ENCODE measurements around the gene RAB8B.
A peak's percentile ranks its signal among the peaks of the same experiment; 100 is the strongest.
"Not testable (repeated sequence)": the region's sequence is repeated elsewhere in the genome, so short reads cannot be mapped to it uniquely, and the experiment has no call there.

The RAB8B gene

DNA sequence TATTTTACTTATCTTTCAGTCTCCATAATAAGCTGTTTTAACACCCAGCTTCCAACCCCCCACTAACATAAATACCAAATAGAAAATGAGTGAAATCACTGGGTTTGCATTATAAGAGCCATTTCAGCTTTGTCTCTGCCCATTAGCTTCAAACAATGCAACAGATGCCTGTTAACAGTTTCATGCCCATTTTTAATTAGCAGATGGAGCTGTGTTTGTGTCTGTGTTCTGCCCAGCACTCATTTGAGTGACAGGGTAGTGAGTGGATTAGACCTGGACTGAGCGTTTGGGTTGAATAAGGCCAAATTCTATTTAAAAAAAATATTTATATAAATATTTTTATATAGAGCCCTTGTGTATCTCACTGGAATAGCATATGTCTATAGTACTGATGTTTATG, 7.4 kb downstream of the RAB8B start:
- FAIRE-seq = no peak
- TF ChIP-seq TAF1 (IDR thresholded peaks at IDR 0.05; ENCODE audit: borderline replicate concordance, low read depth, low read length) = no peak
- TF ChIP-seq POLR2A (IDR thresholded peaks at IDR 0.05; ENCODE audit: low read depth, low read length) = no peak
- TF ChIP-seq POLR2AphosphoS5 (IDR thresholded peaks at IDR 0.05; ENCODE audit: low read depth, low read length) = no peak
- DNase-seq (ENCODE audit: insufficient read length) = no peak

GRCh38 chr15:63197626-63198025, 8.2 kb downstream of the RAB8B start:
- no peak for FAIRE-seq

GRCh38 chr15:63198371-63199250, 9.2 kb downstream of the RAB8B start:
- TF ChIP-seq POLR2A (IDR thresholded peaks at IDR 0.05; ENCODE audit: low read depth, low read length) = no peak
- TF ChIP-seq POLR2AphosphoS5 (IDR thresholded peaks at IDR 0.05; ENCODE audit: low read depth, low read length) = no peak
- no peak for TF ChIP-seq TAF1 (IDR thresholded peaks at IDR 0.05; ENCODE audit: borderline replicate concordance, low read depth, low read length)
- DNase-seq (ENCODE audit: insufficient read length) (no peak), FAIRE-seq (no peak)

More at GRCh38 chr15:63197626-63198025, 8.2 kb downstream of the RAB8B start:
- no peak for DNase-seq (ENCODE audit: insufficient read length)
- no peak for TF ChIP-seq TAF1 (IDR thresholded peaks at IDR 0.05; ENCODE audit: borderline replicate concordance, low read depth, low read length)
- TF ChIP-seq POLR2AphosphoS5 (IDR thresholded peaks at IDR 0.05; ENCODE audit: low read depth, low read length) = no peak
- TF ChIP-seq POLR2A (IDR thresholded peaks at IDR 0.05; ENCODE audit: low read depth, low read length) = no peak

DNA sequence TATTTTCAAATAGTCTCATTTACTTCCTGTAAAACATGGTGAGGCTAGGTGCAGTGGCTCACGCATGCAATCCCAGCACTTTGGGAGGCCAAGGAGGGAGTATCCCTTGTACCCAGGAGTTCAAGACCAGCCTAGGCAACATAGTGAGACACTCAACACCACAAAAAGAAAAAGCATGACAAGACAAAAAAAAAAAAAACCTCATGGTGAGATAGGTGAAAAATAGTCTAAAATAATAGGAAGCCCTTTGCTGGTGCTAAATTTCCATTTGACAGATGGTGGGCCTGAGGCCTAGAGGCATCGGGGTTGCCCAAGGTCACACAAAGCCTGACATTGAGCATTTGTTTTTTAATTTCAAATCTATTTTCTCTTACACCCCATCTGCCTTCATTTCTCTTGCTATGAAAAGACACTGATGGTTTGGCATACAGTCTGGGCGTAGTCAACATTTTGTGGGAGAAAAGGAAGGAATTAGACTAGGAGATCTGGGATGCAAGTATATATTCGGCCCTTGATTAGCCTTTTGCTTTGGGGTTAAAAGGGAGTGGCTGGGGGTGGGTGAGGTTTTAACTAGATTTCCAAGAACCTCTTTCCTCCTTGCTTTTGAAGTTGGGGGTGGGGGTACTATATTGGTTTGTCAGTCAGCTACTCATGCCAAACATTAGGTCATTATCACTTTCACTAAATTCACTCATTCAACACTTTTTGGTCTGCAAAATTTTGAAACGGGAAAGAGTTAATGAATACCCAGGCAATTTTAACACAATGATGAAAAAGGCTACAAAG, 11.3 kb downstream of the RAB8B start:
- DNase-seq (ENCODE audit: insufficient read length) = no peak
- no peak for TF ChIP-seq POLR2AphosphoS5 (IDR thresholded peaks at IDR 0.05; ENCODE audit: low read depth, low read length)
- no peak for TF ChIP-seq TAF1 (IDR thresholded peaks at IDR 0.05; ENCODE audit: borderline replicate concordance, low read depth, low read length)
- no peak for TF ChIP-seq POLR2A (IDR thresholded peaks at IDR 0.05; ENCODE audit: low read depth, low read length)
- no peak for FAIRE-seq

DNA sequence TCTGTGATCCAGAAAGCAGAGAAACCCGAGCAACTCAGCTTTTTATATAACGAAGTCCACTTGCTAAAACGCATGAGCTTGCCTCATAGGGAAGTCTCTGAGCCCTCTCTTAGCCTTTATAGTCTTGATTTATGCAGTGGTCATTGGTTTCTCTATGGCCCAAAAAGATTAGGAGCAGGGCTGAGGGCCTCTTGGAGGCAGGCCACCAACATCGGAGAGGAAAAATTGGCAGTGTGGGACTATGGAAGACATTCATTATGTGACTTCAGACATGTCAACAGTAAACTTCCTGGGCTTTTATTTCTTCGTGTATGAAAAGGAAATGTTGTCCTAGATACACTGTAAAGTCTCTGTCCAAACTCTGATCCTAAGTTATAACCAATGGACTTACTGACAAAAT, 13.5 kb downstream of the RAB8B start:
- TF ChIP-seq POLR2AphosphoS5 (IDR thresholded peaks at IDR 0.05; ENCODE audit: low read depth, low read length) = no peak
- TF ChIP-seq POLR2A (IDR thresholded peaks at IDR 0.05; ENCODE audit: low read depth, low read length) = no peak
- TF ChIP-seq TAF1 (IDR thresholded peaks at IDR 0.05; ENCODE audit: borderline replicate concordance, low read depth, low read length) = no peak
- FAIRE-seq (no peak), DNase-seq (ENCODE audit: insufficient read length) (no peak)

GRCh38 chr15:63203451-63204090, 14.2 kb downstream of the RAB8B start:
- TF ChIP-seq TAF1 (IDR thresholded peaks at IDR 0.05; ENCODE audit: borderline replicate concordance, low read depth, low read length) = no peak
- no peak for TF ChIP-seq POLR2AphosphoS5 (IDR thresholded peaks at IDR 0.05; ENCODE audit: low read depth, low read length)
- TF ChIP-seq POLR2A (IDR thresholded peaks at IDR 0.05; ENCODE audit: low read depth, low read length) = no peak
- DNase-seq (ENCODE audit: insufficient read length) (no peak), FAIRE-seq (peak; percentile 81)

GRCh38 chr15:63206079-63206478, 16.7 kb downstream of the RAB8B start:
- DNase-seq (ENCODE audit: insufficient read length) (no peak), FAIRE-seq (no peak)
- TF ChIP-seq POLR2AphosphoS5 (IDR thresholded peaks at IDR 0.05; ENCODE audit: low read depth, low read length) (no peak), TAF1 (IDR thresholded peaks at IDR 0.05; ENCODE audit: borderline replicate concordance, low read depth, low read length) (no peak), POLR2A (IDR thresholded peaks at IDR 0.05; ENCODE audit: low read depth, low read length) (no peak)

- DNase-seq (ENCODE audit: insufficient read length); FAIRE-seq: not testable (repeated sequence)
Observed at GRCh38 chr15:63208824-63209223, 19.4 kb downstream of the RAB8B start.

- DNase-seq (ENCODE audit: insufficient read length) = no peak
- TF ChIP-seq TAF1 (IDR thresholded peaks at IDR 0.05; ENCODE audit: borderline replicate concordance, low read depth, low read length) (no peak), POLR2A (IDR thresholded peaks at IDR 0.05; ENCODE audit: low read depth, low read length) (no peak), POLR2AphosphoS5 (IDR thresholded peaks at IDR 0.05; ENCODE audit: low read depth, low read length) (no peak)
- FAIRE-seq = peak; percentile 77
Observed at GRCh38 chr15:63210151-63211091, 21.0 kb downstream of the RAB8B start.

- FAIRE-seq (peak; percentile 21), DNase-seq (ENCODE audit: insufficient read length) (no peak)
- TF ChIP-seq TAF1 (IDR thresholded peaks at IDR 0.05; ENCODE audit: borderline replicate concordance, low read depth, low read length) (no peak), POLR2A (IDR thresholded peaks at IDR 0.05; ENCODE audit: low read depth, low read length) (no peak), POLR2AphosphoS5 (IDR thresholded peaks at IDR 0.05; ENCODE audit: low read depth, low read length) (no peak)
Observed at GRCh38 chr15:63211092-63211490, 21.7 kb downstream of the RAB8B start.

Data from GM12892 (cell line).